GM20000 (cell line): ENCODE data around the gene MPLKIP.
"Not testable (repeated sequence)": the region's sequence is repeated elsewhere in the genome, so short reads cannot be mapped to it uniquely, and the experiment has no call there.

Experiments used
- DNase-seq: peaks from one replicate; pipeline ENCODE4 v3.0.0; 2012; ENCODE audit warnings: low spot score
- CTCF ChIP-seq: IDR thresholded peaks from 2 replicates; pipeline ENCODE4 v1.5.1; 2012; ENCODE audit warnings: mild to moderate bottlenecking, control low read depth; ENCODE audit errors: extremely low read depth, missing control alignments

MPLKIP gene

GRCh38 chr7:40137563-40137962 lies 3.1 kb upstream of the MPLKIP start:
- TF ChIP-seq CTCF: no peak
- no peak for DNase-seq

GRCh38 chr7:40135317-40135610 lies 842 bp upstream of the MPLKIP start:
- TF ChIP-seq CTCF: no peak
- DNase-seq: no peak

DNA sequence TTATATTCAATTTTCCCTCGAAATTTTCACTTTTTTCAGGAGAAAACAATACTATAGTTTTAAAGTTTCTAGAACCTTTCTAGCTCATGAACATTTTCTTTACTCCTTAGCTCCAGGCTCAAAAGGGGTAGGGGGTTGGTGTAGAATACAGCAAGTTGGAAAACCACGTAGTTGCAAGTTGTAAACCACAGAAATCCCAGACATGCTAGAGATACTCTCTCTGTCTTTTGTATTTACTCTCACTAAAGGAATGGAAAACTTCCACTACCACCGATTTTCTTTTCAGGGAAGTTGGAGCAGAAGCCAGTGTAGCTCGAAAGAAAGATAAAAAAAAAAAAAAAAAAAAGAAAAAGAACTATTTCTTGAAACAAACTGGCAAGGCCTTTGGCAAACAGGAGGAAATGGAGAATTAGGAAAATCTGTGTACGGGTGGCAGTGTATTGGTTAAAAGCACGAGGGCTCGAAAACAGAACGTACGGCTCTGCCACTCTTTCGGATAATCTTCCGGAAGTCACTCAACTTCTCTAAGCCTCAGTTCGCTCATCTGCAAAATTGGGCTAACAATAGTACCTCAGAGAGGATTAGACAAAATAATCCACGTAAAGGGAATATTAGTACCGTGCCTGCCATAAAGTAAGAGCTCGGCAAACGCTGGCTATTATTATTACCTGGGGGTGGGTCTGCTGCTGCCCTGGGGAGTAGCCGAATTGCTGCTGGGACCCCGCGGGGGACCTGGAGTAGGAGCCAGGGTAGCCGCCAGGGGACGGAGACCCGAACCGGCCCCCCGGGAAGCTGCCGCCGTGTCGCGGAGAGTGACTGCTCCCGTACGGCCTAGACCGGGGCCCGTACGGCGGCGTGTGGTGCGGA lies 628 bp downstream of the MPLKIP start:
- DNase-seq: peak; percentile 36
- TF ChIP-seq CTCF: no peak

GRCh38 chr7:40122940-40123254 lies 11.5 kb downstream of the MPLKIP start:
- TF ChIP-seq CTCF: no peak
- no peak for DNase-seq

- not testable (repeated sequence) for DNase-seq
Measured at GRCh38 chr7:40122100-40122939, 12.1 kb downstream of the MPLKIP start.

- DNase-seq: no peak
- no peak for TF ChIP-seq CTCF
Measured at GRCh38 chr7:40120020-40120419, 14.4 kb downstream of the MPLKIP start.

DNA sequence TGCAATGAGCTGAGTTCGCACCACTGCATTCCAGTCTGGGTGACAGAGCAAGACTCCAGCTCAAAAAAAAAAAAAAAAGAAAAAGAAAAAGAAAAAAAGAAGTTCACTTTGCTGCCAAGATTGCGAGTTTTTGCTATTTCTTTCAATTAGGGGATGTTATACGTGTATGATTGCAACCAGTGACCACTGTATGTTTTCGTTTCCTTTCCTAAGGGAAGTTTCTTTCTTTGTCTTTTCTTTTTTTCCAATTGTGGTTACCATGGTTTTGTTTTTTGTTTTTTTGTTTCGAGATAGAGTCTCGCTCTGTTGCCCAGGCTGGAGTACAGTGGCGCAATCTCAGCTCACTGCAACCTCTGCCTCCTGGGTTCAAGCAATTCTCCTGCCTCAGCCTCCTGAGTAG lies 16.2 kb downstream of the MPLKIP start:
- not testable (repeated sequence) for DNase-seq

DNA sequence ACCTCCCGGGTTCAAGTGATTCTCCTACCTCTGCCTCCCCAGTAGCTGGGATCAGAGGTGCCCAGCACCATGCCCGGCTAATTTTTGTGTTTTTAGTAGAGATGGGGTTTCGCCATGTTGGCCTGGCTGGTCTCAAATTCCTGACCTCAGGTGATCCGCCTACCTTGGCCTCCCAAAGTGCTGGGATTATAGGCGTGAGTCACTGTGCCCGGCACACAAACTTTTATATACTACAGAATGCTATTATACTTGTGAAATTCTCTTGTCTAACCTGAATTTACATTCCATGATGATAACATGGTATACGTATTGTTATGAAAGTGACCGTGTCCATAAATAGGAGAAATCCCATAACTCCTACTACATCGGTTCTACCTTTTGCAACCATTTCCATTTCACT lies 17.2 kb downstream of the MPLKIP start:
- not testable (repeated sequence) for DNase-seq

DNA sequence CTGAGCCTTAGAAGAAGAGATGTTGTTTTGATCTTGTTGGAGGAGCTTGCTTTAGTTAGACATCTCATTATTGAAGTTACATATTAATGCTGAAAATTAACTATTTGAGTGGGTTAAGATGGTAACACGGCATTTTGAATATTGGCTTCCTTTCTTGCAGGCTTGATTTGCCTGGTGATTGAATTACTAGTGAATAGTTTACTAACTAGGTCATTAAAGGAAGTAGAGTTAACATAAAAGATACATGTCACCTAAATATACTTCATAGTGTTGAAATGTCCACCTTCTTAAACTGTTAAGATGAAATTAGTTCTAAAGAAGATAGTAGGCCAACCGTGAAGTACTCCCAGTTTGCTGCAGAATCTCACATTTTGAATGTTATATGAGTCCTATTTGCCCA lies 18.5 kb downstream of the MPLKIP start:
- TF ChIP-seq CTCF: no peak
- no peak for DNase-seq
